Measurements from ENCODE around the gene GATAD2A. TPM values are rescaled to one million over a fixed set of nuclear protein-coding genes. Genes with fewer than 3 reads are reported as not detected.

The GATAD2A gene
- total and polyA plus RNA-seq, 2 of the 8 experiments (the other 6 are each of a cell fraction or from before 2014, with no cell fraction given) = 38.4 to 205 TPM

GRCh38 chr19:19366434-19367396, 38.8 kb upstream of the GATAD2A start (continued):
- TF ChIP-seq CHD7 (IDR thresholded peaks at IDR 0.05; ENCODE audit: insufficient replicate concordance, low read length) (no peak), MAX (IDR thresholded peaks at IDR 0.05) (peak; percentile 65), HDAC2 (IDR thresholded peaks at IDR 0.05; ENCODE audit: borderline replicate concordance in 1 of 2, low read depth in 2 of 2, low read length in 2 of 2) (0 out of 4 replicates have a peak, but pooled peaks of 1 of the 2 experiments have one; percentile 51), GTF2F1 (IDR thresholded peaks at IDR 0.05; ENCODE audit: borderline replicate concordance, low read depth, low read length) (no peak), POLR2AphosphoS5 (IDR thresholded peaks at IDR 0.05; ENCODE audit: low read depth, low read length) (no peak), SRF (IDR thresholded peaks at IDR 0.05; ENCODE audit: low read depth, low read length) (no peak), TBP (IDR thresholded peaks at IDR 0.05; ENCODE audit: low read depth, low read length) (0 out of 2 replicates have a peak, but pooled peaks have one; percentile 17), POU5F1 (IDR thresholded peaks at IDR 0.05; ENCODE audit: low read depth, low read length) (no peak), SUZ12 (IDR thresholded peaks at IDR 0.05; ENCODE audit: low read length) (no peak)

Data from H1 (cell line).